ENCODE measurements around the gene EFEMP2.

Gene EFEMP2

DNA sequence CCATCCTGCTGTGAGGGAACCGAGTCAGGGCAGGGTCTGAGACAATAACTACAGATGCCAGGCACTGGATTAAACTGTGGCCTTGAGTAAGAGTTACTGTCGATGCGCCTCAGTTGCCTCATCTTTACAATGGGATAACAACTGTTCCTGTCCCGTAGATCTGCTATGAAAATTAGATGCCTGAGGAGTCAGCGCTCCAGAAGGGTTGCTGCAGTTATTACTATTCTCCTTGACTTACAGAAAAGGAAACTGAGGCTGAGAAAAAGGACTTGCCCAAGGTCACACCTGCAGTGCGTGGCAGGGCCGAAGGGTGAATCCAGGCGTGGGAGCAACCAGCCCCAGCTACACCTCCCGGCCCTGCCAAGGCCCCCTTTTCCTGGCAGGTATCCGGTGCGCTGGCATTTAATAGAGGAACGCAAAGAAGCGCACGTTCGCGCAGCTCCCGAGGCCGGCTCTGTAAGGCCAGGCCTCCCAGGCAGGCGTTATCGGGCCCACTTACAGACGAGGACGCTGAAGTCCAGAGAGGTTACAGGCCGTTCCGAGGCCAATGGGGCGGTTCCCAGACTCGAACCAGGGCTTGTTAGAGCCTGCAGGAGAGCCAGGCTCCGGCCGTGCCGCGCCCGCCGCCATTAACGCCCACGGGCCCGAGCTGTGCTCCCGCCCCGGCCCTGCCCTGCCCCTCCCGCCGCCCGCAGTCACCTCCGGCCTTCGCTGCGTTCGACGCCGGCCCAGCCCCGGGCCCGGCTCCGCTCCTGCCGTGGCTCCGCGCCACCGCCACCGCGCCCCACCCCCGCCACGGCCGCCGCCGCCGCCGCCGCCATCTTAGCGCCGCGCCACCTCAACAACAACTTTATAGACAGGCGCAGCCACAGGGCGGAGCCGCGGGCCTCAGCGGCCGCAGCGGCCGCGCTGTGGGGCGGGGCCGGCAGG, 45.9 kb upstream of the EFEMP2 start, which contains the start of gene C11orf68:
Gene C11orf68 (minus strand): TSS at position 852 of the 930 bp plus-strand sequence. CDS start 31 bp downstream, at position 821.
- peak within 1 kb of the TSS; percentile 93 for H3K4me3 ChIP-seq (ENCODE audit: low read length)
- no peak for TF ChIP-seq CTCF (conservative IDR thresholded peaks at IDR 0.05; ENCODE audit: low read length)
- DNase-seq (ENCODE audit: low read depth) = no peak

DNA sequence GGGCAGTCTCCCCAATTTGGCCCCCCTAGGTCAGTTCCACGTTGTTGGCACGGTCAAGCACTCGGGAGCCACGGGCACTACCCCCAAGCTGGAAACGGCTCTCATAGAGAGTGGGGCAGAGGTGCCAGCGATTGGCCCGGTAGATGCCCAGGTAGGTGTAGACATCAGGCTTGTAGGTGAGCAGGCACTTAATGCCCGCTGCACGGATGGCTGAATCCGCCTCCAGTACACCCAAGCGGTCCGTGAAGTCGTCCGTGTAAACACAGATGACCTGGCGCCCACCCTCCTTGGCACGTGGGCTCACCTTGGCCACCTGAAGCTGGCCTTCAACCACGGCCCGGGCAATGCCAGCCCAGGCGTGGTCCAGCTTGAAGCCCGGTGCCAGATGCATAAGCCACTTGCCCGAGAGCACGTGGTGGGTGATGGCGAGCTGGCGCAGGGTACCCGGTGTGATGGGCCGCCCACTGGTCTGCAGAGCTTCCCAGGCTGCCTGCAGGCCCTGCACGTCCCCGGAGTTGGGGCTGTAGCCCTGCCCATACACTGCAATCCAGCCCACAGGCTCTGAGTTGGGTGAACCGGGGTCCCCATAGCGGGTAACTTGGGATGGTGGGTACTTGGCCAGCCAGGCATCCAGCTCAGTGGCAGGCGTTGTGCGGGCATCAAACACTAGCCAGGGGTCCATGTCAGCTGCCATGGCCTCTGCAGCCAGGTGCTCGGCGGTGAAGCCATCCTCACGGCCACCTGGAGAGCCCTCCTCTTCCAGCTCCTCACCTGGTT, 45.0 kb upstream of the EFEMP2 start:
- TF ChIP-seq CTCF (conservative IDR thresholded peaks at IDR 0.05; ENCODE audit: low read length) = no peak

GRCh38 chr11:65917077-65917433, 44.5 kb upstream of the EFEMP2 start:
- peak overlapping the region; percentile 93 for H3K4me3 ChIP-seq (ENCODE audit: low read length)
- no peak for DNase-seq (ENCODE audit: low read depth)
- TF ChIP-seq CTCF (conservative IDR thresholded peaks at IDR 0.05; ENCODE audit: low read length) = no peak

More for the DNA sequence above, 45.0 kb upstream of the EFEMP2 start:
- no peak for DNase-seq (ENCODE audit: low read depth)
- peak overlapping the region; percentile 93 for H3K4me3 ChIP-seq (ENCODE audit: low read length)

- DNase-seq (ENCODE audit: low read depth) = no peak
- no peak for TF ChIP-seq CTCF (conservative IDR thresholded peaks at IDR 0.05; ENCODE audit: low read length)
- peak overlapping the region; percentile 93 for H3K4me3 ChIP-seq (ENCODE audit: low read length)
Measured at GRCh38 chr11:65916391-65916790, 43.8 kb upstream of the EFEMP2 start.

- DNase-seq (ENCODE audit: low read depth) = peak; percentile 98
- TF ChIP-seq CTCF (conservative IDR thresholded peaks at IDR 0.05; ENCODE audit: low read length) = no peak
- H3K4me3 ChIP-seq (ENCODE audit: low read length) = peak overlapping the region; percentile 93
Measured at GRCh38 chr11:65915821-65916251, 43.2 kb upstream of the EFEMP2 start.

DNA sequence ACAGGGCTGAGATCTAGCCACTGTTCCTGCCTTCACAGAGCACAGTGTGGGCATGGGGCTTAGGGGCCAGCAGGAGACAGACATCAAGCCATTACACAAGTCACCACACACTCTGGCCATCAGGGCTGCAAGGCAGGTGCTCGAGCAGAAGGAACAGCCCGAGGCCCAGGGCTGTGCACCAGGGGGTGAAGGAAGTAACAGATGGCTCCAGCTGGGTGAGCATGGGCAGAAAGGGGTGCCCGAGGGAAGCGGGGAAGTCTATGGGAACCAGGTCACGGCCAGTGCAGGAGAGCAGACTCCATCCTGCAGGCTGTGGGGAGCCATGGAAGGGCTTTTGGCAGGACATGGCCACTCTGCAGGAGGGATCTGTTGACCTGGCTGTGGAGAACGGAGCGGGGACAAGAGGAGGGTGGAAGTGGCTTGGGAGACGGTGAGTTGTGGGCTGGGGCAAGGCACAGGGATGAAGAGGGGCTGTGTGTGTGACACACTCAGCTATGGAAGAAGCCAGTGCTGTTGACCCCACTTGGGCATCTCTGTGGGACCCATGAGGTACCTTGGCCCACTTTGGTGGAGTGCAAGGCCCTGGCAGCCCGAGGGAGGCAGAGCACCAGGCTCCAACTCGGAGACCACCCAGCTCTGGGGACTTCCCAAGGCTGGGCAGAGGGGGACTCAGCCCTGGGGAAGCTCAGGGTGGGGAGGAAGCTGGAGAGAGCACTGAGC, 42.7 kb upstream of the EFEMP2 start:
- peak overlapping the region; percentile 36 for H3K4me3 ChIP-seq (ENCODE audit: low read length)
- TF ChIP-seq CTCF (conservative IDR thresholded peaks at IDR 0.05; ENCODE audit: low read length) = no peak
- DNase-seq (ENCODE audit: low read depth) = no peak

Data from AG10803 (cell line).